Fibroblast of villous mesenchyme (primary cell): ENCODE results near the gene PAK6. TPM values are rescaled to one million over a fixed set of nuclear protein-coding genes. Genes with fewer than 3 reads are reported as not detected.

Experiments used
- DNase-seq: peaks from one replicate; pipeline ENCODE4 v3.0.0-alpha.2; 2010; ENCODE audit warnings: low read depth
- H3K4me3 ChIP-seq: 2 replicates; pipeline ENCODE4 v1.5.1; 2011; ENCODE audit warnings: low read depth, mild to moderate bottlenecking, low read length
- CTCF ChIP-seq: IDR thresholded peaks from 2 replicates; pipeline ENCODE4 v1.5.1; 2012; ENCODE audit warnings: low read depth, mild to moderate bottlenecking, low read length; ENCODE audit not compliant: insufficient read depth
- total RNA-seq: library from RNA; depleted of rRNA; stranded (reverse); fragments of >200 nt; gene quantifications from 2 replicates; pipeline ENCODE4 v1.2.3, GENCODE V29; 2012

PAK6 gene
- total RNA-seq, 1 donor = under 0.01 TPM

GRCh38 chr15:40322531-40323238 lies 83.8 kb downstream of the PAK6 start:
- peak overlapping the region; percentile 38 for H3K4me3 ChIP-seq
- DNase-seq = no peak
- no peak for TF ChIP-seq CTCF

GRCh38 chr15:40323239-40323952 lies 84.5 kb downstream of the PAK6 start, which contains the start of gene INAFM2:
Gene INAFM2 (plus strand): TSS chr15:40323692. CDS start chr15:40324056, 364 bp downstream.
- TF ChIP-seq CTCF = peak; percentile 55
- DNase-seq = peak; percentile 97
- H3K4me3 ChIP-seq = peak within 1 kb of the TSS; percentile 75

- DNase-seq = peak; percentile 38
- TF ChIP-seq CTCF = no peak
- H3K4me3 ChIP-seq = peak overlapping the region; percentile 75
Measured at GRCh38 chr15:40323953-40324937, 85.4 kb downstream of the PAK6 start.

- no peak for TF ChIP-seq CTCF
- peak overlapping the region; percentile 75 for H3K4me3 ChIP-seq
- DNase-seq = no peak
Measured at GRCh38 chr15:40325188-40325587, 86.3 kb downstream of the PAK6 start.

- TF ChIP-seq CTCF = no peak
- DNase-seq = no peak
- H3K4me3 ChIP-seq = peak overlapping the region; percentile 75
Measured at GRCh38 chr15:40325700-40326099, 86.8 kb downstream of the PAK6 start.

Other genes with a start within 250 kb of the PAK6 start
- gene SRP14, start 199.9 kb upstream of the PAK6 start, total RNA-seq = 93.3 and 96.6 TPM in 2 replicates
- gene BMF, start 130.2 kb upstream of the PAK6 start, total RNA-seq = 0.86 and 10.0 TPM in 2 replicates
- gene BUB1B, start 78.0 kb upstream of the PAK6 start, total RNA-seq = 13.9 and 19.9 TPM in 2 replicates
- not detected in 2 replicates for gene ANKRD63, start 44.0 kb downstream of the PAK6 start, total RNA-seq
- 0.43 and 0.64 TPM in 2 replicates for gene PLCB2, start 68.9 kb downstream of the PAK6 start, total RNA-seq
- 11.9 and 16.8 TPM in 2 replicates for gene INAFM2, start 84.6 kb downstream of the PAK6 start, total RNA-seq
- gene CCDC9B, start 101.9 kb downstream of the PAK6 start, total RNA-seq = 35.4 and 40.3 TPM in 2 replicates
- not detected in 2 replicates for gene PHGR1, start 112.0 kb downstream of the PAK6 start, total RNA-seq
- under 0.01 TPM in 2 replicates for gene DISP2, start 119.2 kb downstream of the PAK6 start, total RNA-seq
- 25.4 and 49.2 TPM in 2 replicates for gene KNSTRN, start 143.7 kb downstream of the PAK6 start, total RNA-seq
- gene IVD, start 166.7 kb downstream of the PAK6 start, total RNA-seq = 26.7 and 40.2 TPM in 2 replicates
- gene BAHD1, start 201.9 kb downstream of the PAK6 start, total RNA-seq = 9.3 and 11.2 TPM in 2 replicates
- 12.9 and 14.2 TPM in 2 replicates for gene CHST14, start 231.9 kb downstream of the PAK6 start, total RNA-seq